HG02852 (cell line): ENCODE results near the gene NINJ1.
A peak's percentile ranks its signal among the peaks of the same experiment; 100 is the strongest.
"Not testable (repeated sequence)": the region's sequence is repeated elsewhere in the genome, so short reads cannot be mapped to it uniquely, and the experiment has no call there.

Experiments used
- ATAC-seq: cut with Tn5 transposase; IDR thresholded peaks from one replicate; pipeline ENCODE4 v1.9.1; 2021; ENCODE audit warnings: mild to moderate bottlenecking, moderate library complexity; ENCODE audit not compliant: unreplicated experiment

The NINJ1 gene

DNA sequence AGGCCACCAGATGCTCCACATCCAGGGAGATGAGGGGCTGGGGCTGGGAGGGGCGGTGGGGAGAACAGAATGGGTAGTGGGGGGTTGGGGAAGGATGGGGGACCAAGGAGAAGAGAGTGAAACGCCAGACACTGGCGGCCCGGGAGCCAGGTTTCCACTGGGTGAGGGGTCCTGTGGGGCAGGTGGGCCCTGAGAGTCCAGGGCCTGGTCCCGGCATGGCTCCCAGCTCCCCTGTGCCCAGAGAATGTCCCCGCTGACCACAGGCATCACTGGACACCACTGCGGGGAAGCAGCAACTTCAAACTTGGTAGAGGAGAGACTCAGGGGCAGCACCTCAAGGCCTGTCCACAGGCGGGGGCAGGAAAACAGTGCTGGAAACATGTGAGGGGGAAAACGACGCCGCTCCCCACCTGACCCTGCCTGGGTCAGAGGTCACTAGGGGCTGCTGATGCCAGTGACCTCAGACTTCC, 13.2 kb downstream of the NINJ1 start:
- ATAC-seq: no peak

DNA sequence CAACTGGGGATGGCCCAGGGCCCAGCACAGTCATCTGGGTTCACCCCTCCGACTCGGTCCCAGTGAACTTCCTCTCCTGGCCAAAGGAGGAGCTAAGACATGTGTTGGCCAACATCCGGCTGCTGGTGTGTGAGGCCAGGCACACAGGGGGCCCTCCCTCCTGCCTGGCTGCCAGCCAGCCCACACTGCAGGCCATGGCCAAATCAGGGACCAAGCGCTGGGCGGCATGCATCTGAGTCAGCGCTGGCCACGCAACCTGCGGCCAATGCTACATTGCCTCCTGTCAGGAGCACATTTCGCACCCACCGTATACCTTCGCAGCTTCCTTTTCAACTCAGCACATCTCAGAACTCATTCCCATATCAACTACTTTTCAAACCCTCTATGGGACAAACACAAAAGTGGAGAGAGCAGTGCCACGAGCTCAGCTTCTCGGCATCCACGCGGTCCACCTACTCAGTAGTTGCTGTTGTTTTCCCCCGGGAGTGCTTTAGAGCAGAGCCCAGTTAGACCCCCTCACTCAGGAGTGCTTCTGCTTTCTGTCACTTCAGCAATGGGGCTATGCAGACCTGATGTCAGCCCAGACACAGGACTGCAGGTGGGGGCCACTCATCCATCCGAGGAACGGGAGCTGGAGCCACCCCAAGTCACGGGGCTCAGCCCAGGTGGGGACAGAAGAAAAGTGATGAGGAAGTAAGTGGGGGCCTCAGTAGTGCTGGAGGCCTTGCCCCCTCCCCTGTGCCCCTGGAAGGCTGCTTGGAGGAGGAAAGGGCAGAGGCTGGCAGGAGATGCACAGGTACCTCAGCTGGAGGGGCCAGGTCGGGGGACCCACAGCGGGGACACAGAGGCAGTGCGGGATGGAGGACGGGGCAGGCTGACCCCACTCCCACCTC, 13.9 kb downstream of the NINJ1 start:
- peak; percentile 83 for ATAC-seq

DNA sequence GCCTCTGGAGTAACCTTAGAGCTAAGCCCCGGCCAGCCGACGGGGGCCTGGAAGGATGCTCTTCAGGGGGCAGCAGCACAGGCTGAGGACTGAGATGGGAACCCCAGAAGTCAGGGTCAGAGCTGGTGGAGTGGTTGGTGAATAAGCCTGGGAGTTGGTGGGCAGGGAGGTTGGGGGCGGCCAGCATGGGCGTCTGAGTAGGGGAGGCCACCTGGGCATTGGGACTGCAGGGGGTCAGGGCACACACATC, 14.4 kb downstream of the NINJ1 start:
- peak; percentile 12 for ATAC-seq

DNA sequence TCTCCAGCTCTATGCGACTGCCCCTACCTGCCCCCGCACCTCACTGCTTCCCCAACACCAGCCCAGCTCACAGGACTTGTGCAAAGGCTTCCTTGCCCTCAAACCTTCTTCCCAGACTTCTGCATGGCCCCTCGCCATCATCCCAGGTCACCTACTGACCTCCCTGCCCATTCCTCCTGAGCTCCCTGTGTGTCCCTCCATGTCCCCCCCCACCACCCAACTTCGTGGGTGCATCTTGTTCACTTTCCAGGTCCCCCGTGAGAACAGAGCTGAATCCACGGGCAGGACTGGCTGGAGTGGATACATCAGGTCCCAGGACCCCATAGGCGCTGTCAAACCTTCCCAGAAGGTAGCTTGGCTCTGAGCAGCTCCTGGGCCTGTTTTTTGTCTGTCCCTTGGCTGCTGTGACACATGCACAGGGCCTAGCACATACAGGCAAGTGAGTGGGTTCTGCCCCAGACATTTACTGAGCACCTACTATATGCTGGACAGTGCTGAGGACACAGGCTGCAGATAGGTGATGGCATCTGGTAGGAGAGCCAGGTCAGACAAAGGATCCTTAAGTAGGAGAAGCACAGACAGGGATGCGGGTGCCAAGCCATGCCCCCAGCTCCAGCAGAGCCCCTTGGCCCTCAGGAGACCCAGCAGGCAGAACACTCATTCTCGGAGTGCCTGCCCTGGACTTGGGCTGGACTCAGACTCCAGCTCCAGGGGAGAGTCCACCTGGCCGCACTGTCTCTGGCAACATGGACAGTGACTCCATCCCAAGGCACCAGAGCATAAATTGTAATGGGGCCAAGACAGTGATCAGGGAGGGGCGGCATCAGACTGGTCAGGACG, 15.0 kb downstream of the NINJ1 start:
- no peak for ATAC-seq

DNA sequence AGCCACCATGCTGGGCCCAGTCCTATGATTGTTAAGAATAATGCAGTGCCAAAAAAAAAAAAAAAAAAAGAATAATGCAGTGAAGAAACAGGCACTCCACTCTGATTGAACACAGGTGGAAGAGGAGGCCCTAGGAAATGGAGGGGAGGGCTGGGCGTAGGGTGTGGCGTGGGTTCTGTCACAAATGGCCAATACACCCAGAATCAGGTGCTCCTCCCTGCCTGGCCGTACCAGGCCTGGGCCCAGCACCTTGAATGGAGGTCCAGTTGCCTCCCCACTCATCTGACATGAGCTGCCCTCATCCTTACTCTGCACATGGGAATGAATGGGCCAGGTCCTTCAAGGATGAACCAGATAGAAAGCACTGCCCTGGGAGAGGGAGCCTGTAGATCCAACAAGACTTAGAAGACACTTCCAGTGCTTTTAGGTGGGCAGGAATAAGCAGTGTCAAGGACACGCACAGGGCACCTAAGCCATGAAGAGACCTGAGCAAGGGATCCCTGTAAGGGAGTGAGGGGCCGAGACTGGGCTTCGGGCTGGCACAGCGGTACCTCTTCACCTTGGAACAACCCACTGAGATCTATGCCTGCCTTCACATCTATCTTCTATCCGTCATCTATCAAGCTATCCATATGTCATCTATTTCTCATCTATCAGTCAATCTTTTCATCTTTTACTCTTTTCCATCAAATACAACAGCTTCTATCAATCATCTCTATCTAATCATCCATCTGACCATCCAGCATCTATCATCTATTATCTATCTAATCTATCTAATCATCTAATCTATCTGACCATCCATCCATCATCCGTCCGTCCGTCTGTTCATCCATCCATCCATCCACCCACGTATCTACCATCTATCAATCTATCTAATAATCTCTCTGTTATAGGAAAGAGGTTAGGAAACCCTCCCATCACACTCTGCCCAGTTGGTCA, 15.9 kb downstream of the NINJ1 start:
- no peak for ATAC-seq

DNA sequence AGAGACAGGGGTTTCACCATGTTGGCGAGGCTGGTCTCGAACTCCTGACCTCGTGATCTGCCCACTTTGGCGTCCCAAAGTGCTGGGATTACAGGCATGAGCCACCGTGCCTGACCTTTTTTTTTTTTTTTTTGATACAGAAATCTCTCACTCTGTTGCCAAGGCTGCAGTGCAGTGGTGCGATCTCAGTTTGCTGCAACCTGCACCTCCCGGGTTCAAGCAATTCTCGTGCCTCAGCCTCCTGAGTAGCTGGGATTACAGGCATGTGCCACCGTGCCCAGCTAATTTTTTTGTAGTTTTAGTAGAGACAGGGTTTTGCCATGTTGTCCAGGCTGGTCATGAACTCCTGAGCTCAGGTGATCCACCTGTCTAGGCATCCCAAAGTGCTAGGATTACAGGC, 16.5 kb downstream of the NINJ1 start:
- ATAC-seq: not testable (repeated sequence)

DNA sequence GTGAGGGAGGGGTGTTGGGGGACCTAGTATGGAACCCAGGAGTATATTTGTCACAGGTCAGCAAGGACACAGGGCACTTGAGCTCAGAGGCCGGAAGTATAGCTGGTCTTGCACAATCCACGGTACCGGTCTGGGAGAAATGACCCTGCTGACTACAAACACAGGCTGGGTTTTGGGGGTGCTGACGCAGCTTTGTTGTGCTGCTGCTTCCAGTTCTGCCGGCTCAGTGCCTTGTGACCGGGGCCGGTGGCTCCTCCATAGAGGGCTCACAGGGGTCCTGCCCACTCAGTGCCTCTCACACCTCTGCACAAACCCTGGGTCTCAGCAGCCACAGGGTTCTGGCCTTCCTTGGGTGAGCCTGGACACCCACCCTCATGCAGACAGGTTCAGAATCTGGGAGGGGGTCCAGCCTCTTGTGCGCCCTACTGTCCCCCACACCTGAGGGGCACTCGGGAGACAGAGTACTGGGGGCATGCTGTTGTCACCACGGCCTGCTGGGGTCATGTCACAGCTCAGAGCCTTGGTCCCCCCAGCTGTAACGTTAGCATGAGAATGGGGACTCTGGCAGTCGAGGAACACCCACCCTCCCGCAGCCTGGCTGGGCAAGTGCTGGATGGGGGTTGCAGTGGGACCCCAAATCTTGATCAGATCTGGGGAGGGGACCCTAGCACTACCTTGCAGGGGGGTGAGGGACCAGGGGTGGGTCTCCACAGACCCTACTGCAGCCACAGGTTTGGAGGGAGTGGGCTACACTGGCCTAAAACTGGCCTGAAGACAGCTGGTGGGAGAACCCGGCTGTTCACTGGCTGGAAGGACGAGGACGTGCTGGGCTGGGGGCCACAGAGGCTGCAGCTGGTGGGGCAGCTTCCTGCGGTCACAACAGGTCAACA, 17.7 kb downstream of the NINJ1 start:
- no peak for ATAC-seq

DNA sequence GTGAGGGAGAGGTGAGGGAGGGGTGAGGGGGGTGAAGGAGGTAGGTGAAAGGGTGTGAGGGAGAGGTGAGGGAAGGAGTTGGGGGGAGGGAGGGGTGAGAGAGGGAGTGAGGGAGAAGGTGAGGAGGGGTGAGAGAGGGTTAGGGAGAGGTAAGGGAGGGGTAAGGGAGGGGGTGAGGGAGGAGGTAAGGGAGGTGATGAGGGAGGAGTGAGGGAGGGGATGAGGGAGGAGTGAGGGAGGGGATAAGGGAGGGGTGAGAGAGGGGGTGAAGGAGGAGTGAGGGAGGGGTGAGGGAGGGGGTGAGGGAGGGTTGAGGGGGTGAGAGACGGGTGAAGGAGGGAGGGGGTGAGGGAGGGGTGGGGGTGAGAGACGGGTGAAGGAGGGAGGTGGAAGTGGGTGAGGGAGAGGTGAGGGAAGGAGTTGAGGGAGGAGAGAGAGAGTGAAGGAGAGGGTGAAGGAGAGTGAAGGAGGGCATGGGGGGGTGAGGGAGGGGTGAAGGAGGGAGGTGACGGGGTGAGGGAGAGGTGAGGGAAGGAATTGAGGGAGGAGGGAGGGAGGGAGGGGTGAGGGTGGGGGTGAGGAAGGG, 18.5 kb downstream of the NINJ1 start:
- ATAC-seq: no peak

DNA sequence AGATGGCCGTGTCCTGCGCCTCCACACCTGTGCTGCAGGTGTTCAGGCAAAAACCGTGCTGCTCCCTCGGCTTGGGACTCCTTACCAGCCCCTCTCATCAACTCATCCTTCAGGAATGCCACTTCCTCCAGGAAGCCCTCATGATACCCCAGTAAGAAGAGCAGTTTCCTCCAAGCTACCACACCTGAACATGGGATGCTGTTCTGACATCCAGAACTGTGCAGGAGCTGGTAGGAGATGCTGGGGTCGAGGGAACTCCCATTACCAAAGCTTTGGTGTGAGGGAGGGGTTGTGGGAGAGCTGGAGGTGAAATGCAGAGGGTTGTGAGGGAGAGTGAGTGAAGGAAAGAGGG, 19.1 kb downstream of the NINJ1 start:
- no peak for ATAC-seq

DNA sequence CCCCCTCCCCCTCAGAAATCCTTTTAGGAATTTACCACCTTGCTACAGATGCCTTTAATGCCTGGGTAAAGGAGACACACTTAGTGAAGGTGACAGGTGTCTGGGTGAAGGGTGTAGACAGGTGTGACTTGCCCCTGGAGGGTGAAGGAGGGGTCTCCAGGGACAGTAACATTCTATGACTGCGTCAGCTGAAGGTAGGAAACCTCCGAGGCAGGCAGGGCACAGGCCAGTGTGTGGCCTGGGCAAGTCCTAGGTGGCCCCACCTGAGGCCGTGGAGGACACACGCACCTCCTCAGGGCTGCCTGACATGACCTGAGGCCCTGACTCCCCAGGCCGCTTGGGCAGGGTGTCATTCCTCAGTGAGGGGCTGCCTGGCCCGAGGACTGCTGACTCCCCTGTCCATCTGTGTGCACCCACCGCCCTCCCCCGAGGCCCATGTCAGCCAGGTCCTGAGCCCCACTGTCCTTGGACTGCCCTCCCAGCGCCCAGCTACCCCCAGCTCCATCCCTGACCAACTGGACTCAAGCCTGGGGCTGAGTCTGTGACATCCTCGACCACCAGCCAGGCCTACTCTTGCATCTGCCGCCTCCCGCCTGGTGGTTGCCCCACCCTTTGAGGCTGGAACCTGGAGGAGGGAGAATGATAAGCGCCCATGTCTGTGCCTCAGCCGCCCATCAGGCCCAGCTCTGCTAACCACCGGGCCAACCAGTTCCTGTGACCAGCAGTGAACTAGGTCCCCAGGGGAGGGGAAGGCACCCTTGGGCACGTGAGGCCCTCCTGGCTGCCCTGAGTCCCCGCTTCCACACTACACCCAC, 19.7 kb downstream of the NINJ1 start:
- ATAC-seq: no peak

DNA sequence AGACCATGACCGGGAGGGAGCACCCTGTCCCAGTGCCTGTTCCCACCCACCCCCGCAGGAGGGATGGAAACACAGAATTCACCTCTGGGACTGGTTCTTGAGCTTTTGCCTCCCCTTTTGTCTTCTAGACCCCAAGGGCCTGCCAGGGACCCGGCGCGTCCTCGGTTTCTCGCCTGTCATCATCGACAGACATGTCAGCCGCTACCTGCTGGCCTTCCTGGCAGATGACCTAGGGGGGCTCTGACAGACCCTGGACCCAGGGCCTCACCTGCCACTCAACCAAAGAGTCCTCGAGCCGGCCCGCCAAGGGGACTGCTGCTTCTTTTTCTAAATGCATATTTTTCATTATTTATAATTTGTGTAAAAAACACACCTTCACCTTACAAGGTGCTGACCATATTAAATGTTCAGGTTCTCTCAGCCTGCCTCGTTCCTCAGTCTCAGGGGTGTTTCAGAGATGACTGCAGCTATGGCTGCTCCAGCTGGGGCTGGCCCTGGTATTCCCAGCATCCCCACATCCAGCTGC, 21.1 kb downstream of the NINJ1 start:
- no peak for ATAC-seq

DNA sequence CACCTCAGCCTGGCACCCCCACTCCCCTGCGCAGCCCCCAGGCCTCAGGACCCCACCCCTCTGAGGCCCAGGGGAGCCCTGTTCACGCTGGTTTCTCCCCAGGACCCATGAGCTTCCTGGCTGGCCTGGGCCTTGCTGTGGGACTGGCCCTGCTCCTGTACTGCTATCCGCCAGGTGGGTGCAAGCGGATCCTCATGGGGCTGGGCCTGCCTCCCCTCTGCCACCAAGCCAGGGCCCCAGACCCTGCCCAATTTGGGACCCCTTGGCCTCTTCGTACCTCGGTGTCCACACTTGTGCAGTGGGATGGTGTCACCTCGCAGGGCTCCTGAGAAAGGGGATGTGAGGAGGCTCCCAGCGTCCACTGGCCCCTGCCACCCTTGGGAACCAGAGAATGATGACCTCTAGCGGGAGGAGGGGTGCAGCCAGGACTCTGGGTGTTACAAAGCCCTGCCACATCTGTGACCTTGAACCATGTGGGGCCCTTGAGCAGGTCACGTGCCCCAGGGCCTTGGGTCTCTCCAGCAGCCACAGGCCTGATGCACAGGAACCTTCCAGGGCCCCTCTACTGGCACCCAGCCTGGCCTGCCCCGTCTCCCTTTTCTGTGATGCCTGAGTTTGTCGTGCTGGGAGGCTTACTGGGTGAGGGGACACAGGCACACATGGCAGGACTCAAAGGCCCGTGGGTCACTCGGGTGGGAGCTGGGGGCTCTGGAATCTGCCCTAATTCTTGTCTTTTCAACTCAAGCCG, 21.8 kb downstream of the NINJ1 start:
- ATAC-seq: no peak

DNA sequence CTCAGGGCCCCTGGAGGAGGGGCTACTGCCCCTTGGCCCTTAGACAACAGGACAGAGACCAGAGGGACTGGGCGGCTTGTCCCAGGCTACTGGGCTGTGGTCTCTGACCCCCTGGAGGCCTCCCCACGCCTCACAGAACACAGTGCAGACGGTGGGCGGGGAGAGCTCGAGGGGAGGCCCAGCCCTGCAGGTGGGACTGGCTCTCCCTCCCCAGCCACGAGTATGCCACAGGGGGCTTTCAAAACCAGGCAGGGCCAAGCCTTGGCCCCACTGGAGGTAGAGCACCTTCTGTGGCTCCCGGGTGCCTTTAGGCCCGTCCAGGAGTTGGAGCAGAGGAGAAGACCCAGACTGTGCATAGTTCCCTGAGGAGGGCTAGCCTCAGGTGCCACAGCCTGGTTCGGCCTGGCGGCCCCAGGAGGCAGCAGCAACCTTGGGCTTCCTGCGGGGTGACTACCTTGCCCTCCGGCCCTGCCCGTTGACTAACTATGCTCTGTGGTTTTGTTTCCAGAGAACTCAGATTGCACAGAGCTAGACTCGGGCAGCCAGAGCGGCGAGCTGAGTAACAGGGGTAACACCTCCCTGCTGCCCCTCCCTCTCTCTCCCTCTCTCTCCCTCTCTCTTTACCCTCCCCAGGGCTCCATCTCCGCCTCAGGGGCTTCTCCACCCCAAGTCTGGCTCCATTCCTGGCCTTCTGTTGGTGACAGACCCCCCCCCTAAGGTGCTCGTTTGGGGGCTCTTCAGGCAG, 22.5 kb downstream of the NINJ1 start:
- ATAC-seq: no peak

DNA sequence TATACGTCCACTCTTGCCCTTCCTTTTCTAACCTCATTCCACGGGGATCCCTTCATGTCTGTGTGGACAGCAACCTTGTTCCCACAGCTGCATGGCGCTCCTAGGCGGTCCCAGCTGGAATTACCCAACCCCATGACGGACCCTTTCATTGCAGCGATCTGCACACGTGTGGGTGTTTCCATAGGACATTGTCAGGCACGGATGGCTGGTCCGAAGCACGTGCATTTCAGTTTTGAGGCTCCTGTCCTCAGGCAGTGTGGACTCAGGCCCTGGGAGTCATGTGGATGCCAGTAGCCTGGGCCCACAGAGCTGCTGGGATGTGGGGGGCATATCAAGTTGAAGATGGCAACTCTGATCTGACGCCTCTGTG, 23.1 kb downstream of the NINJ1 start:
- ATAC-seq: no peak

DNA sequence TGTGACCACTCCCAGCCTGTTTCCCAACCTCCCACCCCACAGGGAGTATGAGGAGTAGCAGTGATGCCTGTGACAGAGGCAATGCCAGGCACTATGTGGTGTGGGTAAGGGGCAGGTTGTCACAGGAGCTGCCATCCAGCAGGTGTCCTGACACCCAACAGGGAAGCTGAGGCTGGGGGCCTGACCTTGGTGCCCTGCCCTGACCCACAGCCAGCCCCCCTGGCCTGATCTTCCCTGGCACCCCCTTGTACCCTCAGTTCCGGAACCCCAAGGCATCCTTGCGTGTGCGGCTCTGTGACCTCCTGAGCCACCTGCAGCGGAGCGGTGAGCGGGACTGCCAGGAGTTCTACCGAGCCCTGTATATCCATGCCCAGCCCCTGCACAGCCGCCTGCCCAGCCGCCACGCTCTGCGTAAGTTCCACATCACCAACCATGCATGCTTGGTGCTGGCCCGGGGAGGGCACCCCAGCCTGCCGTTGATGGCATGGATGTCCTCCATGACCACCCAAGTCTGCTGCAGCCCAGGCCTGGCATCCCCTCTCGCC, 23.7 kb downstream of the NINJ1 start:
- ATAC-seq: no peak

DNA sequence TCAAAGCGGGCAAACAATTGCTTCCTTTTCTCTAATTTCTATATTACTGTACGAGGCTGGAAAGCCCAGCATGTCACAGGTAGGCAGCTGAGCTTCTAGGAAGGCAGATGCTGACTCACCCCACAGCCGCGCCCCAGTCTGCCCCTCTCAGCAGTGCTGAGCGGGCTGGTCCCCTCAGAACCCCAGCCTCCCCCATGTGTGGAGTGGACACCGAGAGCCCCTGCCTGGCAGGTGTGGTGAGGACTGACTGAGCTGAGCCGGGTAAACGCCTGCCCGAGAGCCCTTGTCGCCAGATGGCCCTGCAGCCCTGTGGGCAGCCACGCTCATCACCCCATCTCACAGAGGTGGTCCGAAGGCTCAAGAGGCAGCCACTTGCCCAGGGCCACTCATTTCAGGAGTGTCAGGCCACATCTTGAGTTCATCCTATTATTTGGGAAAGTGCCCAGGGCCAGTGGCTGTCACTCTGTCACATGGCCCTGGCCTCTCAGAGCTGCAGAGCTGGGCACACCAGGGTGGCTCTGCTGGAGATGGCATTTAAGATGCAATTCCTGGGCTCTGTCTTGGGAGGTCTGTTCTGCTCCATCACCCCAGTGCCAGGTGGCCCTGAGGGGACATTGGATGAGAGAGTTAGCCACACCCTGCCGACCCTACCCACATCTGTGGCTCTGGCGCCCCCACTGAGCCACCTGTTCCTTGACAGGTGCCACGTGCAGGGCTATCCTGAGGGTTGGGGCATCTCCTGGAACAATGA, 25.6 kb downstream of the NINJ1 start:
- no peak for ATAC-seq

DNA sequence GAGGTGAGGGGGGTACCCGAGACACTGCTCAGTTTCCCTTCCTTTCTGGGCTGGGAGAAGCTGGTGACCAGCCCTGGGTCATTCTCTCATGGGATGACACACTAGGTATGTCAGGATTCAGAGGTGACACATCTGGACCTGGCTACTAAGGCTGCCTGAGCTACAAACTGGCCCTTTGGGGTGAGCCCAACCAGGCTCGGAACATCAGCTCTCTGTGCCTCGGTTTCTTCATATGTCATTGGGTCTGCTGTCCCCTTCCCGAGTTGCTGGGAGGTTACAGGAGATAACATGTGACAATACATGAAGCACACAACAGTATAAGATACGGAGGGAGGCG, 26.3 kb downstream of the NINJ1 start:
- ATAC-seq: no peak
